Lung (tissue), 12 donors: Measurements from ENCODE around the gene COL4A1. TPM values are rescaled to one million over a fixed set of nuclear protein-coding genes. Genes with fewer than 3 reads are reported as not detected.

Experiments used
- ATAC-seq: fragments of 200-7000 bp; cut with Tn5 transposase; one replicate; pipeline ENCODE4 v1.9.1; 2020; ENCODE audit warnings: moderate number of reproducible peaks; ENCODE audit not compliant: insufficient read depth, low FRiP score
- DNase-seq, 3 donors: peaks; one replicate each; pipeline ENCODE4 v3.0.0-alpha.2; 2013 to 2017
- H3K27ac ChIP-seq, 2 donors: one replicate each; pipeline ENCODE4 v1.5.1; 2013; ENCODE audit warnings: mild to moderate bottlenecking in 2 of 2, moderate library complexity in 2 of 2, control low read depth in 1 of 2, inconsistent platforms in 1 of 2, low read depth in 1 of 2, low read length in 1 of 2
- H3K27me3 ChIP-seq, 3 donors: one replicate each; pipeline ENCODE4 v1.5.1; 2013; ENCODE audit warnings: low read length in 2 of 3; ENCODE audit not compliant: control insufficient read depth in 3 of 3, insufficient read depth in 3 of 3
- H3K36me3 ChIP-seq, 4 donors: one replicate each; pipeline ENCODE4 v1.5.1; 2013; ENCODE audit warnings: low read length in 4 of 4, mild to moderate bottlenecking in 1 of 4, moderate library complexity in 1 of 4; ENCODE audit not compliant: control insufficient read depth in 4 of 4, insufficient read depth in 4 of 4
- H3K4me1 ChIP-seq, 5 donors: one replicate each; pipeline ENCODE4 v1.5.1; 2013; ENCODE audit warnings: low read length in 5 of 5, mild to moderate bottlenecking in 2 of 5, moderate library complexity in 1 of 5; ENCODE audit not compliant: control insufficient read depth in 5 of 5, insufficient read depth in 5 of 5
- H3K4me3 ChIP-seq: one replicate; pipeline ENCODE4 v1.5.1; 2013; ENCODE audit warnings: mild to moderate bottlenecking, control low read depth, moderate library complexity
- H3K9ac ChIP-seq, 2 donors: one replicate each; pipeline ENCODE4 v1.5.1; 2013; ENCODE audit warnings: low read length in 2 of 2, control low read depth in 1 of 2; ENCODE audit not compliant: insufficient read depth in 1 of 2
- H3K9me3 ChIP-seq, 4 donors: one replicate each; pipeline ENCODE4 v1.5.1; 2013; ENCODE audit warnings: low read length in 3 of 4, mild to moderate bottlenecking in 1 of 4, moderate library complexity in 1 of 4; ENCODE audit not compliant: control insufficient read depth in 4 of 4, insufficient read depth in 3 of 4
- CTCF ChIP-seq: IDR thresholded peaks from 2 replicates; pipeline ENCODE4 v1.5.1; 2012; ENCODE audit warnings: mild to moderate bottlenecking; ENCODE audit errors: control extremely low read depth, extremely low read depth
- WGBS, 2 donors: extraction: QIAGEN DNeasy Blood & Tissue Kit; methylation state at CpG; one replicate each; pipeline ENCODE4 v1.1.7; 2013; 5-methylcytosine and 5-hydroxymethylcytosine counted together
- polyA plus RNA-seq, 2 donors: library from polyadenylated mRNA; stranded (reverse); fragments of 200-250 nt; gene quantifications; one replicate each; pipeline ENCODE4 v1.2.1, GENCODE V29; 2013
- total RNA-seq, 2 donors: library from RNA; depleted of rRNA in 1 of 2; stranded (reverse); fragments of >200 nt in 1 of 2; gene quantifications; one replicate each; pipeline ENCODE4 v1.2.1, GENCODE V29; 2014 to 2021
- donor health status: control.
- donor health status: control.
- donor health status: Bipolar disorder and iron deficiency.
- donor health status: healthy.
- donor health status: DM: yes; HTN: yes; CAD: no.

The COL4A1 gene
- total and polyA plus RNA-seq, 4 donors: 114 to 1,051 (median 318) TPM

DNA sequence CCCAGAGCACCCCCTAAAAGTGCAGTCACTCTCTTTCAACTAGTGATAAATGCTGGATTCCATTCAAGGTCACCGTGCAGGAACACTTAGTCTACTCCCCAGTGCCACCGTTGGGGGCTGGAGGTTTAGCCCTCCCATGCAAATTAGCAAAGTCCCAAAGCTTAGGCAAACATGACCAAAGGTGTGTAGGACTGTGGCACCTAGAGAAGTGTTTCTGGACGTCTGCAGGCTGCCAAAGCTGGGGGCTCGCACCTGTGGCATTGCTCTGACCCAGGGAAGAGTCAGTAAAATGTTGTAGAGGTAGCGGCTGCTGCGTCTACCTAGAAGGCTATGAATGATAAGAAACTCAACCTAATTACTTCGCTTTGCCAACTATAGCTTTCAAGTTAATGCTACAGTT lies 13.9 kb downstream of the COL4A1 start:
- no peak overlapping the region for H3K27ac ChIP-seq
- H3K4me1 ChIP-seq: peaks cover 0 to 39% (median 25%) of the 10 kb centered on the region in 5 donors
- no peak overlapping the region for H3K9ac ChIP-seq
- no peak for DNase-seq
- peaks cover 0 to 3% (median 1%) of the 10 kb centered on the region in 4 donors for H3K36me3 ChIP-seq
- no peak overlapping the region for H3K4me3 ChIP-seq
- H3K27me3 ChIP-seq: no peaks in the 10 kb centered on the region
- ATAC-seq: no peak
- WGBS, 2 donors: 85 to 86% methylated on average over 7 of the region's 7 CpGs
- H3K9me3 ChIP-seq: no peaks in the 10 kb centered on the region
- no peak for TF ChIP-seq CTCF

DNA sequence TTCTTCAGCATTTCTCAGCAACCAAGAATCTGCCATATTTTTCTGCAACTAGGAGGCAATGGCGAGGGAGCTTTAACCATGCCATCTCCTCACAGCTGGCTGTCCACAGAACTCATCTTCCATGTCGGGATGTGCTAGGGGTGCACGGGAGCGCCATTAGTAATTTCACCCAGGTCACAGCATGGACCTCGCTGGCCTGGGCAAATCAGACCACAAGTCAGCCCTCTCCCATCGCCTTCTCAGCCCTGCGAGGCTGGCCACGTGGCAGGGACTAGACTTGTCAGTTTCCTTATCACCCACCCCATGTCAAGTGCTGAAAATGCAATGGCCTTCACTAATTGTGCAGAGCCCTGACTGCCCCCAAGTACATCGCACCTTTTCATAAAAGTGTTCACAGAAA lies 15.7 kb downstream of the COL4A1 start:
- 87 to 90% methylated on average over 9 of the region's 9 CpGs for WGBS, 2 donors
- no peaks in the 10 kb centered on the region for H3K27me3 ChIP-seq
- peaks cover 0 to 39% (median 14%) of the 10 kb centered on the region in 5 donors for H3K4me1 ChIP-seq
- peaks cover 0 to 3% (median 1%) of the 10 kb centered on the region in 4 donors for H3K36me3 ChIP-seq
- DNase-seq (no peak), ATAC-seq (no peak)
- no peaks in the 10 kb centered on the region for H3K9me3 ChIP-seq
- H3K4me3 ChIP-seq: no peak overlapping the region
- no peak overlapping the region for H3K27ac ChIP-seq
- no peak overlapping the region for H3K9ac ChIP-seq
- no peak for TF ChIP-seq CTCF

- Histone ChIP-seq H3K9ac (no peak overlapping the region), H3K27me3 (no peaks in the 10 kb centered on the region), H3K36me3 (peaks cover 0 to 5% (median 1%) of the 10 kb centered on the region in 4 donors), H3K9me3 (no peaks in the 10 kb centered on the region), H3K4me3 (no peak overlapping the region), H3K27ac (no peak overlapping the region), H3K4me1 (peaks cover 0 to 38% (median 16%) of the 10 kb centered on the region in 5 donors)
- DNase-seq: no peak
- TF ChIP-seq CTCF: no peak
- 77 to 88% methylated on average over 15 of the region's 15 CpGs for WGBS, 2 donors
- no peak for ATAC-seq
Observed at GRCh38 chr13:110290826-110291225, 16.1 kb downstream of the COL4A1 start.

GRCh38 chr13:110290153-110290552 lies 16.8 kb downstream of the COL4A1 start:
- Histone ChIP-seq H3K9ac (no peak overlapping the region), H3K27ac (no peak overlapping the region), H3K9me3 (no peaks in the 10 kb centered on the region), H3K27me3 (no peaks in the 10 kb centered on the region), H3K4me3 (no peak overlapping the region), H3K36me3 (peaks cover 0 to 5% (median 1%) of the 10 kb centered on the region in 4 donors), H3K4me1 (peaks cover 0 to 38% (median 17%) of the 10 kb centered on the region in 5 donors)
- no peak for ATAC-seq
- no peak for TF ChIP-seq CTCF
- no peak for DNase-seq
- 87 to 91% methylated on average over 10 of the region's 10 CpGs for WGBS, 2 donors
